HepG2 (cell line): ENCODE data around the gene HCAR1. TPM values are rescaled to one million over a fixed set of nuclear protein-coding genes. Genes with fewer than 3 reads are reported as not detected.
"Not testable (repeated sequence)": the region's sequence is repeated elsewhere in the genome, so short reads cannot be mapped to it uniquely, and the experiment has no call there.

Experiments used
- ATAC-seq: fragments of 200-7000 bp; cut with Tn5 transposase; 3 replicates; pipeline ENCODE4 v1.9.1; 2020; ENCODE audit warnings: mild to moderate bottlenecking, moderate library complexity
- BruUV-seq: library from RNA; stranded (reverse); fragments of 400-500 nt; replicated peaks from 2 replicates; lab custom pipeline; 2021; lab: Mats Ljungman, UMichigan
- CTCF ChIA-PET: fragments of 300-600 bp; formaldehyde crosslinking; extraction: SDS; loops from one replicate; lab custom pipeline; 2021; ENCODE audit warnings: low total read pairs, inconsistent platforms, low intra/inter-chr PET ratio; lab: Yijun Ruan, JAX
- POLR2A ChIA-PET: fragments of 350-600 bp; sonication (Branson Sonifier 250); formaldehyde crosslinking; loops from one replicate; lab custom pipeline; 2020; ENCODE audit warnings: antibody characterized with exemption, inconsistent platforms; lab: Yijun Ruan, JAX
- DNase-seq: peaks from one replicate; pipeline ENCODE4 v3.0.0-alpha.2; 2015; ENCODE audit warnings: low spot score
- FAIRE-seq: peaks from 3 replicates; lab custom pipeline; 2011; peaks lifted over from hg19 to GRCh38; lab: Jason Lieb, UNC
- H2AFZ ChIP-seq: one replicate; pipeline ENCODE4 v1.6.1; 2011; ENCODE audit warnings: low read length, inconsistent platforms
- H3K27ac ChIP-seq: fragments of 300-600 bp; 3 replicates; pipeline ENCODE4 v1.8.0; 2011; ENCODE audit warnings: mixed run types, mild to moderate bottlenecking, mixed read lengths, low read length, inconsistent platforms; ENCODE audit not compliant: insufficient read depth; ENCODE audit errors: extremely low read length
- H3K27me3 ChIP-seq, 2 experiments: fragments of 200-600 bp in 1 of 2; 2 replicates in 1 of 2; 3 replicates in 1 of 2; pipeline versions ENCODE4 v1.6.0 to v1.8.0; 2011; ENCODE audit warnings: low read length in 2 of 2, mild to moderate bottlenecking in 2 of 2, moderate library complexity in 2 of 2, inconsistent platforms in 1 of 2; ENCODE audit not compliant: insufficient read depth in 2 of 2, control insufficient read depth in 1 of 2
- H3K36me3 ChIP-seq, 2 experiments: fragments of 200-600 bp in 1 of 2; replicated peaks in 1 of 2; 2 replicates in 1 of 2; 3 replicates in 1 of 2; pipeline versions ENCODE4 v1.5.1 to v1.8.0; 2011; ENCODE audit warnings: low read length in 2 of 2, inconsistent platforms in 1 of 2; ENCODE audit not compliant: insufficient read depth in 2 of 2, control insufficient read depth in 1 of 2
- H3K4me1 ChIP-seq: 2 replicates; pipeline ENCODE4 v1.5.1; 2012; ENCODE audit warnings: low read length, inconsistent platforms; ENCODE audit not compliant: insufficient read depth
- H3K4me2 ChIP-seq: 2 replicates; pipeline ENCODE4 v1.6.0; 2011; ENCODE audit warnings: low read depth, low read length, inconsistent platforms
- H3K4me3 ChIP-seq, 3 experiments: fragments of 200-600 bp in 1 of 3; sonication (generic), shearing (Covaris generic) in 1 of 3; replicated peaks in 1 of 3; 2 replicates each; pipeline ENCODE4 v1.5.1; 2011 to 2016; ENCODE audit warnings: low read length in 3 of 3, inconsistent platforms in 2 of 3, low read depth in 2 of 3, mild to moderate bottlenecking in 2 of 3, control low read depth in 1 of 3, mixed read lengths in 1 of 3; ENCODE audit not compliant: insufficient read depth in 1 of 3
- H3K79me2 ChIP-seq: one replicate; pipeline ENCODE4 v1.6.1; 2011; ENCODE audit warnings: low read length, inconsistent platforms; ENCODE audit not compliant: insufficient read depth
- H3K9ac ChIP-seq: 2 replicates; pipeline ENCODE4 v1.6.0; 2011; ENCODE audit warnings: mild to moderate bottlenecking, low read depth, low read length, inconsistent platforms; ENCODE audit not compliant: insufficient read depth
- H3K9me3 ChIP-seq: 2 replicates; pipeline ENCODE4 v1.5.1; 2012; ENCODE audit warnings: mild to moderate bottlenecking, low read length
- H4K20me1 ChIP-seq: 2 replicates; pipeline ENCODE4 v1.6.0; 2011; ENCODE audit warnings: inconsistent platforms, mild to moderate bottlenecking, low read length, moderate library complexity; ENCODE audit not compliant: insufficient read depth
- ZNF121 ChIP-seq: sonication (generic); formaldehyde crosslinking; IDR thresholded peaks from 2 replicates; pipeline ENCODE4 v1.5.0; 2020; ENCODE audit warnings: mild to moderate bottlenecking, missing genetic modification reagents
- ZNF362 ChIP-seq: sonication (generic); formaldehyde crosslinking; IDR thresholded peaks from 2 replicates; pipeline ENCODE4 v1.4.0; 2020; ENCODE audit warnings: missing genetic modification reagents, mild to moderate bottlenecking, borderline replicate concordance
- ZNF510 ChIP-seq: sonication (generic); formaldehyde crosslinking; IDR thresholded peaks from 2 replicates; pipeline ENCODE4 v1.4.0; 2020; ENCODE audit warnings: low read depth, mild to moderate bottlenecking, missing genetic modification reagents
- ZNF770 ChIP-seq: sonication (generic); formaldehyde crosslinking; IDR thresholded peaks from 2 replicates; pipeline ENCODE4 v1.5.0; 2020; ENCODE audit warnings: mild to moderate bottlenecking, missing genetic modification reagents
- WGBS: methylation state at CpG from one replicate; pipeline ENCODE4 v1.1.6; 2017; ENCODE audit warnings: low lambda C conversion rate; 5-methylcytosine and 5-hydroxymethylcytosine counted together
- in situ Hi-C: cut with HindIII; loops from 2 replicates; pipeline ENCODE4 v1.10.0; 2017; ENCODE audit warnings: low pct_unique_long_range_greater_than_20kb; ENCODE audit not compliant: extremely low pct_ligation_motif_present
- intact Hi-C: fragments of 100-400 bp; cut with micrococcal nuclease; formaldehyde crosslinking; loops from one replicate; pipeline ENCODE4 v1.10.0; 2022; ENCODE audit not compliant: unreplicated experiment
- polyA plus RNA-seq, 8 experiments: library from polyadenylated mRNA; depleted of rRNA in 3 of 8; stranded (reverse) in 7 of 8; unstranded in 1 of 8; fragments of >200 nt; fragmentation: Illumina TruSeq in 4 of 8; extraction: Trizol in 4 of 8; gene quantifications; 2 replicates each; pipeline versions ENCODE4 v1.2.1 to v1.2.3, GENCODE V29; 2011 to 2016; ENCODE audit warnings: low read depth in 4 of 8, missing spikeins in 1 of 8, mixed read lengths in 1 of 8; ENCODE audit not compliant: insufficient read depth in 1 of 8
- small RNA-seq, 3 experiments: library from RNA; depleted of rRNA; stranded (forward); fragments of <200 nt; gene quantifications; one replicate each; pipeline ENCODE3, GENCODE V24; 2012; ENCODE audit warnings: low read depth in 2 of 3, low replicate concordance in 1 of 3; ENCODE audit not compliant: insufficient read length in 3 of 3, insufficient read depth in 2 of 3
- total RNA-seq, 5 experiments: library from RNA; depleted of rRNA; stranded (reverse); fragments of >200 nt; fragmentation: Illumina TruSeq; extraction: Trizol; gene quantifications; 2 replicates each; pipeline ENCODE4 v1.2.3, GENCODE V29; 2016; ENCODE audit warnings: low read depth in 1 of 5

HCAR1 gene
- total and polyA plus RNA-seq, 2 of the 13 experiments (the other 11 are each of a cell fraction or from before 2014, with no cell fraction given), result 0.53 to 4.4 TPM

GRCh38 chr12:122680989-122681388 is 49.7 kb downstream of the HCAR1 start:
- intact Hi-C loops, result not testable (repeated sequence)

GRCh38 chr12:122676781-122677180 is 53.9 kb downstream of the HCAR1 start:
- H3K4me1 ChIP-seq, result peaks cover 44% of the 10 kb centered on the region
- H3K27me3 ChIP-seq, H4K20me1 ChIP-seq, H3K9ac ChIP-seq, H3K4me3 ChIP-seq, H3K27ac ChIP-seq, H3K79me2 ChIP-seq, H3K9me3 ChIP-seq, CTCF ChIA-PET, H2AFZ ChIP-seq, POLR2A ChIA-PET, in situ Hi-C loops, BruUV-seq, H3K36me3 ChIP-seq, H3K4me2 ChIP-seq, ATAC-seq, DNase-seq, FAIRE-seq: not testable (repeated sequence)
- 98% methylated on average over 22 of the region's 32 CpGs for WGBS
- intact Hi-C loops, result loop anchor here (10.0 kb wide), 1 partner anchor 48 kb away; no protein-coding TSS in a partner anchor

More at GRCh38 chr12:122680989-122681388, 49.7 kb downstream of the HCAR1 start:
- H3K9me3 ChIP-seq, CTCF ChIA-PET, FAIRE-seq, POLR2A ChIA-PET, H3K9ac ChIP-seq, H3K36me3 ChIP-seq, DNase-seq, H3K27me3 ChIP-seq, ATAC-seq, in situ Hi-C loops, H3K27ac ChIP-seq, H4K20me1 ChIP-seq, H2AFZ ChIP-seq, H3K79me2 ChIP-seq, BruUV-seq: not testable (repeated sequence)
- Histone ChIP-seq H3K4me3 (0 out of 6 replicates have a peak overlapping the region, but pooled peaks of 1 of the 3 experiments have one; percentile 25), H3K4me1 (peaks cover 62% of the 10 kb centered on the region), H3K4me2 (peak overlapping the region; percentile 55)
- WGBS, result 59% methylated on average over 6 of the region's 6 CpGs
- TF ChIP-seq ZNF362 (CRISPR knock-in tag) (peak; percentile 72; the same call in 1 of the 2 replicates), ZNF121 (peak; percentile 84), ZNF510 (0 out of 2 replicates have a peak, but pooled peaks have one; percentile 28), ZNF770 (CRISPR knock-in tag) (peak; percentile 95)

Small RNAs within 50 kb of the gene (small RNA-seq; reads per million reads assigned to genes)
- gene AC026333.2 (0 reads per million in 3 experiments), gene RF00019 (0 reads per million in 3 experiments)

Other genes starting within 250 kb of the HCAR1 start
- gene ZCCHC8, start 229.9 kb downstream of the HCAR1 start, total RNA-seq (2016; rRNA removed; fragmentation: Illumina TruSeq; extraction: Trizol), result 14.2 and 20.9 TPM in 2 replicates
- gene ZCCHC8, start 229.9 kb downstream of the HCAR1 start, polyA plus RNA-seq (2011; rRNA removed), result 18.6 and 20.5 TPM in 2 replicates
- gene RSRC2, start 203.9 kb downstream of the HCAR1 start, total RNA-seq (2016; rRNA removed; fragmentation: Illumina TruSeq; extraction: Trizol), result 77.8 and 85.8 TPM in 2 replicates
- gene RSRC2, start 203.9 kb downstream of the HCAR1 start, polyA plus RNA-seq (2011; rRNA removed), result 27.6 and 31.4 TPM in 2 replicates
- 49.2 and 57.6 TPM in 2 replicates for gene KNTC1, start 203.6 kb downstream of the HCAR1 start, total RNA-seq (2016; rRNA removed; fragmentation: Illumina TruSeq; extraction: Trizol)
- 26.9 and 45.1 TPM in 2 replicates for gene KNTC1, start 203.6 kb downstream of the HCAR1 start, polyA plus RNA-seq (2011; rRNA removed)
- gene HCAR2, start 27.5 kb downstream of the HCAR1 start, total RNA-seq (2016; rRNA removed; fragmentation: Illumina TruSeq; extraction: Trizol), result 0.09 TPM in 1 of 2 replicates, not detected in the other
- gene HCAR2, start 27.5 kb downstream of the HCAR1 start, polyA plus RNA-seq (2011; rRNA removed), result 5.6 and 9.2 TPM in 2 replicates
- gene HCAR3, start 14.0 kb downstream of the HCAR1 start, total RNA-seq (2016; rRNA removed; fragmentation: Illumina TruSeq; extraction: Trizol), result 0.11 and 0.20 TPM in 2 replicates
- gene HCAR3, start 14.0 kb downstream of the HCAR1 start, polyA plus RNA-seq (2011; rRNA removed), result 12.8 and 20.4 TPM in 2 replicates
- 59.1 and 78.9 TPM in 2 replicates for gene DENR, start 22.0 kb upstream of the HCAR1 start, total RNA-seq (2016; rRNA removed; fragmentation: Illumina TruSeq; extraction: Trizol)
- 23.8 and 30.0 TPM in 2 replicates for gene DENR, start 22.0 kb upstream of the HCAR1 start, polyA plus RNA-seq (2011; rRNA removed)
- gene CCDC62, start 43.7 kb upstream of the HCAR1 start, total RNA-seq (2016; rRNA removed; fragmentation: Illumina TruSeq; extraction: Trizol), result 0.07 TPM in 2 replicates
- gene CCDC62, start 43.7 kb upstream of the HCAR1 start, polyA plus RNA-seq (2011; rRNA removed), result 0.04 and 0.10 TPM in 2 replicates
- gene HIP1R, start 104.6 kb upstream of the HCAR1 start, total RNA-seq (2016; rRNA removed; fragmentation: Illumina TruSeq; extraction: Trizol), result 8.2 and 18.4 TPM in 2 replicates
- gene HIP1R, start 104.6 kb upstream of the HCAR1 start, polyA plus RNA-seq (2011; rRNA removed), result 25.5 and 36.0 TPM in 2 replicates
- 5.3 TPM in 2 replicates for gene VPS37B, start 165.3 kb upstream of the HCAR1 start, total RNA-seq (2016; rRNA removed; fragmentation: Illumina TruSeq; extraction: Trizol)
- 4.6 and 4.8 TPM in 2 replicates for gene VPS37B, start 165.3 kb upstream of the HCAR1 start, polyA plus RNA-seq (2011; rRNA removed)
- gene ABCB9, start 235.6 kb upstream of the HCAR1 start, total RNA-seq (2016; rRNA removed; fragmentation: Illumina TruSeq; extraction: Trizol), result 3.4 and 6.0 TPM in 2 replicates
- gene ABCB9, start 235.6 kb upstream of the HCAR1 start, polyA plus RNA-seq (2011; rRNA removed), result 4.8 and 5.1 TPM in 2 replicates
- gene OGFOD2, start 244.4 kb upstream of the HCAR1 start, total RNA-seq (2016; rRNA removed; fragmentation: Illumina TruSeq; extraction: Trizol), result 10.6 and 14.6 TPM in 2 replicates
- 13.2 and 15.5 TPM in 2 replicates for gene OGFOD2, start 244.4 kb upstream of the HCAR1 start, polyA plus RNA-seq (2011; rRNA removed)
- gene ARL6IP4, start 249.8 kb upstream of the HCAR1 start, total RNA-seq (2016; rRNA removed; fragmentation: Illumina TruSeq; extraction: Trizol), result 178 and 220 TPM in 2 replicates
- gene ARL6IP4, start 249.8 kb upstream of the HCAR1 start, polyA plus RNA-seq (2011; rRNA removed), result 155 and 179 TPM in 2 replicates